ENCODE data around the gene CNIH3.

DNA sequence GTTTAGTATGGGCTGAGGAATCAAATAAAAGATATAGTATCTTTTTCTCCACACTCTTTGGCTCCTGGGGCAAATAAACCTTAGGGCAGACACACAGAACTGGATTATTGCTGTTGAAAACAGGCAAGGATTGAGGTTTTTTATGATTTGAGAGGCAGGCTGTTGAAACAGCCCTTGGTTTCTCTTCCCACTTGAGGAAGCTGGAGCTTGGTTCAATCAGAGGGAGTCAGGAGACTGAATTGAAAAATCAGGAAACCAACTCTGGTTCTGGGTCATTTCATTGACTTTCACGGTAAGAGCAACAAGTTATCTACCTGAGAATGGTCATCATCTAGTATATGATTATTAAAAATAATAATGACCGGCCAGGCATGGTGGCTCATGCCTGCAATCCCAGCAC, 108.4 kb downstream of the CNIH3 start:
- TF ChIP-seq, protein P1, sequence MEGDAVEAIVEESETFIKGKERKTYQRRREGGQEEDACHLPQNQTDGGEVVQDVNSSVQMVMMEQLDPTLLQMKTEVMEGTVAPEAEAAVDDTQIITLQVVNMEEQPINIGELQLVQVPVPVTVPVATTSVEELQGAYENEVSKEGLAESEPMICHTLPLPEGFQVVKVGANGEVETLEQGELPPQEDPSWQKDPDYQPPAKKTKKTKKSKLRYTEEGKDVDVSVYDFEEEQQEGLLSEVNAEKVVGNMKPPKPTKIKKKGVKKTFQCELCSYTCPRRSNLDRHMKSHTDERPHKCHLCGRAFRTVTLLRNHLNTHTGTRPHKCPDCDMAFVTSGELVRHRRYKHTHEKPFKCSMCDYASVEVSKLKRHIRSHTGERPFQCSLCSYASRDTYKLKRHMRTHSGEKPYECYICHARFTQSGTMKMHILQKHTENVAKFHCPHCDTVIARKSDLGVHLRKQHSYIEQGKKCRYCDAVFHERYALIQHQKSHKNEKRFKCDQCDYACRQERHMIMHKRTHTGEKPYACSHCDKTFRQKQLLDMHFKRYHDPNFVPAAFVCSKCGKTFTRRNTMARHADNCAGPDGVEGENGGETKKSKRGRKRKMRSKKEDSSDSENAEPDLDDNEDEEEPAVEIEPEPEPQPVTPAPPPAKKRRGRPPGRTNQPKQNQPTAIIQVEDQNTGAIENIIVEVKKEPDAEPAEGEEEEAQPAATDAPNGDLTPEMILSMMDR (optimal IDR thresholded peaks at IDR 0.05 in 1 of 3, IDR thresholded peaks at IDR 0.05 in 1 of 3, conservative IDR thresholded peaks at IDR 0.05 in 1 of 3; ENCODE audit: extremely low read depth in 1 of 3, insufficient read depth in 2 of 3, low read length in 3 of 3): no peak
- TF ChIP-seq EZH2 (IDR thresholded peaks at IDR 0.05; ENCODE audit: low read length): no peak

Measured in keratinocyte (primary cell).